GM12864 (cell line): ENCODE data around the gene NLRC5.
"Not testable (repeated sequence)": the region's sequence is repeated elsewhere in the genome, so short reads cannot be mapped to it uniquely, and the experiment has no call there.

Experiments
- DNase-seq: peaks from one replicate; pipeline ENCODE4 v3.0.0-alpha.2; 2011; ENCODE audit warnings: low read depth
- H3K4me3 ChIP-seq: 2 replicates; pipeline ENCODE4 v1.5.1; 2011; ENCODE audit warnings: mild to moderate bottlenecking, low read depth, low read length, control low read depth
- TF ChIP-seq, protein P1 (sequence below): IDR thresholded peaks from 2 replicates; pipeline ENCODE4 v1.5.1; 2011; ENCODE audit warnings: low read depth, mild to moderate bottlenecking, moderate library complexity, low read length, control low read depth, inconsistent platforms; ENCODE audit errors: missing control alignments

Gene NLRC5

DNA sequence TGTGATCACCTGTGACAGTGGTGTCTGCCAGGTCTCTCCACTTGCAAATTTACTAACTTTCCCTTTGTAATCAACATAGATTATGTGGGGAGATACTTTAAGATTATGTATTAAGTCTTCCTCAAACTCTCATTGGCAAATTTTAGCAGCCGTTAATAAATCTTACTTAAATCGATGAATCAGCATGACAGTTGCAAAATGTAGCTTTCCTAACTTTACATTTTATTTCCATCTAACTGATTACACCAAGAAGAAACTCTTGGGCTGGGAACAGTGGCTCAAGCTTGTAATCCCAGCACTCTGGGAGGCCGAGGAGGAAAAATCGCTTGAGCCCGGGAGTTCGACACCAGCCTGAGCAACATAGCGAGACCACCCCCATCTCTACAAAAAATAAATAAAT lies 79.7 kb downstream of the NLRC5 start:
- no peak for DNase-seq
- H3K4me3 ChIP-seq, result no peak overlapping the region
- TF ChIP-seq, protein P1, sequence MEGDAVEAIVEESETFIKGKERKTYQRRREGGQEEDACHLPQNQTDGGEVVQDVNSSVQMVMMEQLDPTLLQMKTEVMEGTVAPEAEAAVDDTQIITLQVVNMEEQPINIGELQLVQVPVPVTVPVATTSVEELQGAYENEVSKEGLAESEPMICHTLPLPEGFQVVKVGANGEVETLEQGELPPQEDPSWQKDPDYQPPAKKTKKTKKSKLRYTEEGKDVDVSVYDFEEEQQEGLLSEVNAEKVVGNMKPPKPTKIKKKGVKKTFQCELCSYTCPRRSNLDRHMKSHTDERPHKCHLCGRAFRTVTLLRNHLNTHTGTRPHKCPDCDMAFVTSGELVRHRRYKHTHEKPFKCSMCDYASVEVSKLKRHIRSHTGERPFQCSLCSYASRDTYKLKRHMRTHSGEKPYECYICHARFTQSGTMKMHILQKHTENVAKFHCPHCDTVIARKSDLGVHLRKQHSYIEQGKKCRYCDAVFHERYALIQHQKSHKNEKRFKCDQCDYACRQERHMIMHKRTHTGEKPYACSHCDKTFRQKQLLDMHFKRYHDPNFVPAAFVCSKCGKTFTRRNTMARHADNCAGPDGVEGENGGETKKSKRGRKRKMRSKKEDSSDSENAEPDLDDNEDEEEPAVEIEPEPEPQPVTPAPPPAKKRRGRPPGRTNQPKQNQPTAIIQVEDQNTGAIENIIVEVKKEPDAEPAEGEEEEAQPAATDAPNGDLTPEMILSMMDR, result no peak

DNA sequence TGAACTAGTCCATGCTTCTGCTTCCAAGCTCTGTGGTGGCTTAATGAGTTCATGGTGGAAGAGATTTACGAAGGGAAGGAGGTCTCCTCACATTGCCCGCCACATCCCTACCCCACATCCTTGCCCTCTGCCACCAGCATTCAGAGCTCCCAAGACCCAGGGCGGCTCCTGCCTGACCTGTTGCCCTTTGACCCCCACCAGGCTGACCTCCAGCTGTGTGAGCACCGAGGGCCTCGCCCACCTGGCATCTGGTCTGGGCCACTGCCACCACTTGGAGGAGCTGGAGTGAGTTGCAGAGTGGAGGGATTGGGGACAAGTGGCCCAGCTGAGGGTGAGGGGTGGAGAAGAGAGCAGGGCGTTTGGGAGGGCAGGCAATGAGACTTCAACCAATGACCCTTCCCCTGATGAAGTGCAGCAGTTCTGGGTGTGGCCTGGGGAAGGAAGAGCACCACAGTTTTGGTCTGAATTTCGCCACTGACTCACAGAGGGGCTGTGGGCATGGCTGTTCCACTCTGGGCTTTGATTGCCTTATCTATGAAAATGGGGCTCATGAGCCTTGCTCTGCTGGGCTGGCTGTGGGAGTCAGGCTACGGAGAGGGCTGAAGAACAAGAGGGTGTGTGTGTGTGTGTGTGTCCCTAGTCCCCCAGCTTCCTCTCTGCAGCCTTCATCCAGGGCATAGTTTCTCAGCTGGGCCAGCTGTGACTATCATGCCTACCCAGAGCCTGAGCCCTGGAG lies 80.4 kb downstream of the NLRC5 start:
- DNase-seq, result no peak
- TF ChIP-seq, protein P1, result no peak
- no peak overlapping the region for H3K4me3 ChIP-seq

- no peak overlapping the region for H3K4me3 ChIP-seq
- DNase-seq, result no peak
- TF ChIP-seq, protein P1, result no peak
Observed at GRCh38 chr16:57070424-57070823, 81.1 kb downstream of the NLRC5 start.

DNA sequence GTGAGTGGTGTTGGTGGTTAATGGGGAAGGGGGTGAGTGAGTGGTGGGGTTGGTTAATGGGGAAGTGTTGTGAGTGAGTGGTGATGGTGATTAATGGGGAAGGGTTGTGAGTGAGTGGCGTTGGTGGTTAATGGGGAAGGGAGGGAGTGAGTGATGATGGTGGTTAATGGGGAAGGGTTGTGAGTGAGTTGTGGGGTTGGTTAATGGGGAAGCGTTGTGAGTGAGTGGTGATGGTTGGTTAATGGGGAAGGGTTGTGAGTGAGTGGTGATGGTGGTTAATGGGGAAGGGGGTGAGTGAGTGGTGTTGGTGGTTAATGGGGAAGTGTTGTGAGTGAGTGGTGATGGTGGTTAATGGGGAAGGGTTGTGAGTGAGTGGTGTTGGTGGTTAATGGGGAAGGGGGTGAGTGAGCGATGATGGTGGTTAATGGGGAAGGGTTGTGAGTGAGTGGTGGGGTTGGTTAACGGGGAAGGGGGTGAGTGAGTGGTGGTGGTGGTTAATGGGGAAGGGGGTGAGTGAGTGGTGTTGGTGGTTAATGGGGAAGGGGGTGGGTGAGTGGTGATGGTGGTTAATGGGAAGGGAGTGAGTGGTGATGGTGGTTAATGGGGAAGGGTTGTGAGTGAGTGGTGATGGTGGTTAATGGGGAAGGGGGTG lies 81.8 kb downstream of the NLRC5 start:
- not testable (repeated sequence) for DNase-seq, H3K4me3 ChIP-seq

DNA sequence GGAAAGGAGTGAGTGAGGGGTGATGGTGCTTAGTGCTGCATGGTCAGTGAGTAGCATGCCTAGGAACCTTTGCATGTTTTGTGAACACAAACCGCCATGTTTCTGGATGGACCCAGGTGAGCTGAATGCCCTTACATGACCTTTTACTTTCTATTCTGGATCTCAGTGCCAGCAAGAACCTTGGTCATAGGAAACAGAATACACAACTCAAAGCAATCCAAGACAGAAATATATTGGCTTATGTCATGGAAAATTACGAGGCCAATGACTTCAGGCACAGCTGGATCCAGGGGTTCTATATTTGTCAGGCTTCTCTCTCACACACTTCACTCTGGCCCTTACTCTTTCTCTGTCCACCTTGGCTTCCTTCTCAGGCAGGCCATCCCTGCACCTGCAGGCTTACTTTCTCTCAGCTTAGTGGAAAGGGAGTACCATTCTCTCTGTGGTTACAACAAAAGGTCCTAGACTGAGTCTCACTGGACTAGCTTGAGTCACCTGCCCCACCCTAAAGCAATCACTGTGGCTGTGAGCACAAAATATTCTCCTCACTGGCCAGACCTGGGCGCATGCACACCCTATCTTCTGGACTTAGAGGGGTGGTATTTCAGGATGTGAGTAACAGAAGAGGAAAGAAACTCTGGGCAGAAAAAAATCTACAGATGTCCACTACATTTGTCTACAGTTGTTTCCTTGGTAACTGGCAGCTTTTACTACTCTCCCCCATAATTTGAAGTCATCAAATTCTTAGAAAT lies 82.7 kb downstream of the NLRC5 start:
- H3K4me3 ChIP-seq, result no peak overlapping the region
- no peak for DNase-seq
- TF ChIP-seq, protein P1, result no peak

GRCh38 chr16:57072616-57073275 lies 83.4 kb downstream of the NLRC5 start:
- TF ChIP-seq, protein P1, result no peak
- no peak overlapping the region for H3K4me3 ChIP-seq
- DNase-seq, result no peak

GRCh38 chr16:57077714-57078113 lies 88.4 kb downstream of the NLRC5 start:
- TF ChIP-seq, protein P1, result no peak
- no peak overlapping the region for H3K4me3 ChIP-seq
- no peak for DNase-seq
